ENCODE measurements around the gene CDK1. TPM values are rescaled to one million over a fixed set of nuclear protein-coding genes. Genes with fewer than 3 reads are reported as not detected.
A peak's percentile ranks its signal among the peaks of the same experiment; 100 is the strongest.

The CDK1 gene
- total RNA-seq, 1 experiment from 2014 or later = 98.9 TPM

DNA sequence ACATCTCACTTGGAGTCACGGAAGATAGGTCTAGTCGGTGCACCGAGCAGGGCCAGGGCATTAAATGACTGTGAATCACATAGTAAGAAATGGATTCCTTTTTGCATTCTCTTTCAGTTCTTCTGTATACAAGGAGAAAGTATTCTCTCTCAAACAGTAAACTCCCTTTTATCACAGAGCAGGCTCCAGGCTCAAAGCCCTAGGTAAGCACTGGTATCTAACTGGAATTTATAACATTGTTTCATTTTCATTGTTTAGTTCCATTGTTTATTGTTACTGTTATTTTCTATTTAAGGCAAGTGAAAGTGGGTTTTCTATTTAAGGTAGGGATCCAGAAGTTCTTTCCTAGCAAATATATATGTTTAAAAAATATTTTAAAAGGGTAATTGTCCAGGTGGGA lies 44.1 kb upstream of the CDK1 start:
- ChIA-PET CTCF (interaction anchor here (1.1 to 1.9 kb wide), 2 partner anchors 14 to 36 kb away, joined by 3 to 7 read pairs; no protein-coding TSS in a partner anchor), POLR2A (interaction anchor here (1.3 to 1.6 kb wide), 2 partner anchors 44 kb away, joined by 5 to 6 read pairs; partner anchors contain the start of gene CDK1)
- Mint-ChIP-seq H3K9me3 (no peaks in the 10 kb centered on the region), H3K27ac (no peak overlapping the region), H3K27me3 (ENCODE audit: low read depth) (no peaks in the 10 kb centered on the region), H3K36me3 (no peaks in the 10 kb centered on the region), H3K4me1 (peaks cover 24% of the 10 kb centered on the region), H3K4me3 (peak overlapping the region; percentile 63)
- TF ChIP-seq SMAD4 (CRISPR knock-in tag; IDR thresholded peaks at IDR 0.05) (no peak), NR1H2 (CRISPR knock-in tag; IDR thresholded peaks at IDR 0.05) (no peak), TEAD4 (CRISPR knock-in tag; IDR thresholded peaks at IDR 0.05) (no peak)
- TF ChIP-seq, protein P1, sequence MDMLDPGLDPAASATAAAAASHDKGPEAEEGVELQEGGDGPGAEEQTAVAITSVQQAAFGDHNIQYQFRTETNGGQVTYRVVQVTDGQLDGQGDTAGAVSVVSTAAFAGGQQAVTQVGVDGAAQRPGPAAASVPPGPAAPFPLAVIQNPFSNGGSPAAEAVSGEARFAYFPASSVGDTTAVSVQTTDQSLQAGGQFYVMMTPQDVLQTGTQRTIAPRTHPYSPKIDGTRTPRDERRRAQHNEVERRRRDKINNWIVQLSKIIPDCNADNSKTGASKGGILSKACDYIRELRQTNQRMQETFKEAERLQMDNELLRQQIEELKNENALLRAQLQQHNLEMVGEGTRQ (CRISPR knock-in tag; IDR thresholded peaks at IDR 0.05) = no peak
- TF ChIP-seq, protein P2, sequence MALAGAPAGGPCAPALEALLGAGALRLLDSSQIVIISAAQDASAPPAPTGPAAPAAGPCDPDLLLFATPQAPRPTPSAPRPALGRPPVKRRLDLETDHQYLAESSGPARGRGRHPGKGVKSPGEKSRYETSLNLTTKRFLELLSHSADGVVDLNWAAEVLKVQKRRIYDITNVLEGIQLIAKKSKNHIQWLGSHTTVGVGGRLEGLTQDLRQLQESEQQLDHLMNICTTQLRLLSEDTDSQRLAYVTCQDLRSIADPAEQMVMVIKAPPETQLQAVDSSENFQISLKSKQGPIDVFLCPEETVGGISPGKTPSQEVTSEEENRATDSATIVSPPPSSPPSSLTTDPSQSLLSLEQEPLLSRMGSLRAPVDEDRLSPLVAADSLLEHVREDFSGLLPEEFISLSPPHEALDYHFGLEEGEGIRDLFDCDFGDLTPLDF (CRISPR knock-in tag; IDR thresholded peaks at IDR 0.05) = no peak
- DNase-seq (ENCODE audit: low spot score) = no peak
- no peak for ATAC-seq

DNA sequence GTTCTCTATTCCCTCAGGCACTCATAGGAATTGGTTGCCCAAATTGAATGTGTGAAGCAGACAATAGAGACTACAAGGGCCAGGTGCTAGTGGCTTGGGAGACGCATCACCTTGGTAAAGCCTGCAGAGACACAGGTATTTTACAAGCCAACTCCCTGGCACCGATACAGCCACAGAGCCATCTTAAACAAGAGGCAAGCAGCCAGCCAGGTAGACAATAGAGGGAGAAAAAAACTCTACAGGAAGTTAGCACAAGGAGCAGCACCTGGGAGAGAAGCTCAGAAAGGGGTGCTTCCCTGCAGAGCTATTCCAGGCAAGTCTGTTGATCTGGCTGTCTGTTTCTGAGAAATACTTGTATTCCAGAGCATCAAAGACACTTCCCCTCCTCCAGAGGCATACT lies 43.0 kb upstream of the CDK1 start:
- Mint-ChIP-seq H3K36me3 (no peaks in the 10 kb centered on the region), H3K27ac (no peak overlapping the region), H3K4me1 (peaks cover 20% of the 10 kb centered on the region), H3K4me3 (no peak overlapping the region), H3K9me3 (no peaks in the 10 kb centered on the region), H3K27me3 (ENCODE audit: low read depth) (no peaks in the 10 kb centered on the region)
- POLR2A ChIA-PET = interaction anchor here (1.6 kb wide), 1 partner anchor 43 kb away, joined by 5 read pairs; the partner anchor contains the start of gene CDK1
- DNase-seq (ENCODE audit: low spot score) = no peak
- CTCF ChIA-PET = interaction anchor here (1.2 kb wide), 1 partner anchor 32 kb away, joined by 3 read pairs; no protein-coding TSS in a partner anchor
- peak; percentile 53 for ATAC-seq
- TF ChIP-seq TEAD4 (CRISPR knock-in tag; IDR thresholded peaks at IDR 0.05) (no peak), ZNF423 (CRISPR knock-in tag; IDR thresholded peaks at IDR 0.05) (peak; percentile 64; the same call in 1 of the 2 replicates), EMX1 (CRISPR knock-in tag; IDR thresholded peaks at IDR 0.05) (no peak), PRRX2 (CRISPR knock-in tag; IDR thresholded peaks at IDR 0.05) (no peak), SP1 (CRISPR knock-in tag; conservative IDR thresholded peaks at IDR 0.05) (no peak), ELF4 (CRISPR knock-in tag; IDR thresholded peaks at IDR 0.05; ENCODE audit: low read depth) (no peak)
- TF ChIP-seq, protein P3, sequence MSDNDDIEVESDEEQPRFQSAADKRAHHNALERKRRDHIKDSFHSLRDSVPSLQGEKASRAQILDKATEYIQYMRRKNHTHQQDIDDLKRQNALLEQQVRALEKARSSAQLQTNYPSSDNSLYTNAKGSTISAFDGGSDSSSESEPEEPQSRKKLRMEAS (CRISPR knock-in tag; IDR thresholded peaks at IDR 0.05) = no peak
- TF ChIP-seq, protein P4, sequence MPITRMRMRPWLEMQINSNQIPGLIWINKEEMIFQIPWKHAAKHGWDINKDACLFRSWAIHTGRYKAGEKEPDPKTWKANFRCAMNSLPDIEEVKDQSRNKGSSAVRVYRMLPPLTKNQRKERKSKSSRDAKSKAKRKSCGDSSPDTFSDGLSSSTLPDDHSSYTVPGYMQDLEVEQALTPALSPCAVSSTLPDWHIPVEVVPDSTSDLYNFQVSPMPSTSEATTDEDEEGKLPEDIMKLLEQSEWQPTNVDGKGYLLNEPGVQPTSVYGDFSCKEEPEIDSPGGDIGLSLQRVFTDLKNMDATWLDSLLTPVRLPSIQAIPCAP (CRISPR knock-in tag; IDR thresholded peaks at IDR 0.05) = no peak

DNA sequence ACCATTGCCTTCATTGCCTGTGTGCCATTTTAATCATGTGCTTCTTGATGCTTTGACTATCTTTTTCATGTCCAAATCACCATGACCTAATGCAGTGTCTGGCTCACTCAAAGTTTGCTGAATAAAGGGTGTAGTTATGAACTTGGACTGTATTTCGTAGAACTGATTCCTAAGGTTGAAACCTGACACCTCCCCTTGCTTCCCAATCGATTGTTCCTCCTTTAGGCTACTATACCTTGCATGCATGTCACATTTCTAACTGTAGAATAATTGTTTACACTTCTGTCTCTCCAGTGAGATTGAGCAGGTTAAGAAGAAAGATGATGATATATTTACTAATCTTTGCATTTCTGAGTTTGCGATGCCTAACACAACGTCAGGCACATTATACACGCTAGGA lies 41.0 kb upstream of the CDK1 start:
- DNase-seq (ENCODE audit: low spot score) = no peak
- H3K36me3 Mint-ChIP-seq = no peaks in the 10 kb centered on the region
- ChIA-PET POLR2A (no interaction called here), CTCF (no interaction called here)
- no peak for TF ChIP-seq NR2C2 (CRISPR knock-in tag; IDR thresholded peaks at IDR 0.05)
- TF ChIP-seq, protein P3 (CRISPR knock-in tag; IDR thresholded peaks at IDR 0.05) = no peak
- TF ChIP-seq, protein P5, sequence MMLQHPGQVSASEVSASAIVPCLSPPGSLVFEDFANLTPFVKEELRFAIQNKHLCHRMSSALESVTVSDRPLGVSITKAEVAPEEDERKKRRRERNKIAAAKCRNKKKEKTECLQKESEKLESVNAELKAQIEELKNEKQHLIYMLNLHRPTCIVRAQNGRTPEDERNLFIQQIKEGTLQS (CRISPR knock-in tag; conservative IDR thresholded peaks at IDR 0.05) = no peak
- TF ChIP-seq MXD4 (CRISPR knock-in tag; IDR thresholded peaks at IDR 0.05; ENCODE audit: borderline replicate concordance) = no peak
- no peak for TF ChIP-seq ZNF423 (CRISPR knock-in tag; IDR thresholded peaks at IDR 0.05)
- TF ChIP-seq ELF4 (CRISPR knock-in tag; IDR thresholded peaks at IDR 0.05; ENCODE audit: low read depth) = no peak
- no peak for TF ChIP-seq CREM (CRISPR knock-in tag; IDR thresholded peaks at IDR 0.05)
- TF ChIP-seq SP1 (CRISPR knock-in tag; conservative IDR thresholded peaks at IDR 0.05) = no peak
- TF ChIP-seq MYBL2 (CRISPR knock-in tag; IDR thresholded peaks at IDR 0.05) = no peak
- no peak for TF ChIP-seq FOXK1 (CRISPR knock-in tag; IDR thresholded peaks at IDR 0.05)
- H3K4me1 Mint-ChIP-seq = peaks cover 9% of the 10 kb centered on the region
- no peak for ATAC-seq
- H3K4me3 Mint-ChIP-seq = no peak overlapping the region
- no peaks in the 10 kb centered on the region for H3K9me3 Mint-ChIP-seq
- no peaks in the 10 kb centered on the region for H3K27me3 Mint-ChIP-seq (ENCODE audit: low read depth)
- no peak overlapping the region for H3K27ac Mint-ChIP-seq

Measured in WTC11 (cell line).